Measurements from ENCODE around the gene TFEC.
"Not testable (repeated sequence)": the region's sequence is repeated elsewhere in the genome, so short reads cannot be mapped to it uniquely, and the experiment has no call there.

The TFEC gene

DNA sequence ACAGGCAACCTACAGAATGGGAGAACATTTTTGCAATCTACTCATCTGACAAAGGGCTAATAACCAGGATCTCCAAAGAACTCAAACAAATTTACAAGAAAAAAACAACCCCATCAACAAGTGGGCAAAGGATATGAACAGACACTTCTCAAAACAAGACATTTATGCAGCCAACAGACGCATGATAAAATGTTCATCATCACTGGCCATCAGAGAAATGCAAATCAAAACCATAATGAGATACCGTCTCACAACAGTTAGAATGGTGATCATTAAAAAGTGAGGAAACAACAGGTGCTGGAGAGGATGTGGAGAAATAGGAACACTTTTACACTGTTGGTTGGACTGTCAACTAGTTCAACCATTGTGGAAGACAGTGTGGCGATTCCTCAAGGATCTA is 100.8 kb downstream of the TFEC start:
- not testable (repeated sequence) for DNase-seq (ENCODE audit: low read depth, low spot score)

DNA sequence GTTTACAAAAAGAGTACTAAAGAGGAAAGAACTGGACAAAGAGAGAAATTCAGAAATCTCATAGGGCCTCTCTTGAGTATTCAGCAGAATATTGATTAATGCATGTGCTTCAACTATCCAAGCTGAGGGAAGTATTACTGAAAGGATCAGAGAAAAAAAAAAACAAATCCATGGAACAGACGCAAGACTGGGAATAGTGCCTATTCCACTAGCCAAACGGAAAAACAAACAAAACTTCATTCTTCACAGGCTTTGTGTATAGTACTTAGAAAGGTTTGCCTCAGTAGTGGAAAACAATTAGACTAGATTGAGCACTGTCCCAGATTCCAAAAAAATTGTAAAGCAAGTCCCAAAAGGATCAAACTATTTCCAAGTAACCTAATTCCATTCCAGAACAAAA is 106.2 kb downstream of the TFEC start:
- peak; percentile 56 for DNase-seq (ENCODE audit: low read depth, low spot score)

- no peak for DNase-seq (ENCODE audit: low read depth, low spot score)
These were observed 110.2 kb downstream of the TFEC start for GRCh38 chr7:115920367-115920766.

DNA sequence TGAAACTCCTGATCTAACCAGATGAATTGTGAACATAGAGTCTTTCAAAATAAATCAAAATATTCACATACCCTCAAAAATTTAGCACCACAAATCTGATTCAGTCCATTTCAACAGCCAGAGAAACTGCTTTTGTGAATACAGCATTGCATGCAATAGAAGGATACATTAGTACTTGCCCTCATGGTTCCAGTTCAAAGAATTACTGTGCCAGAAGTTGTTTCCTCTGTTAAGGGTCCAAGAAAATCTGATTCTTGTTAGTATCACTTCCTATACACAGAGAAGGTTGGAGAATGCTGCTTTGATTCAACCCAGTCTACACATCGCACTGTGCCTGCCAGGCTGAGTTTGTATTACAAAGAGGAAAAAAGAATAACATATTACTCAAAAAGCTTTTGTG is 115.6 kb downstream of the TFEC start:
- no peak for DNase-seq (ENCODE audit: low read depth, low spot score)

GRCh38 chr7:115911465-115911864 is 119.1 kb downstream of the TFEC start:
- no peak for DNase-seq (ENCODE audit: low read depth, low spot score)

- peak; percentile 59 for DNase-seq (ENCODE audit: low read depth, low spot score)
These were observed 119.9 kb downstream of the TFEC start for GRCh38 chr7:115910541-115911164.

DNA sequence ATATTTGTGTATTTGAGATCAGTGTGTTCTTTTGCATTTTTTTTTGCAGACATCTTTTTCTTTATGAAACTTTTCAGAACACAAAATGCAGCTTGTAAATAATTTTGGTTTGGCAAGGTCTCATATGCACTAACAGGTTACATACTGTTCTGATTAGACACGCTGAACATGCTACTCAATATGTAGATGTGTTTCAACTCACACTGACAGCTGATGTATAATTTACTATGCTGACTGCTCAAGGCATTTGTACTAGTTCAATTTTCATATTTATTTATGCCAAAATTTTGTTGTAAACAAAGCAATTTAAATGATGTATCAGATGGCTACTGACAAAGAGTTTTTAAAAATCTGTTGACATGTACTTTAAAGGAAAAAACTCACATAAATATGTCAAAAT is 123.8 kb downstream of the TFEC start:
- DNase-seq (ENCODE audit: low read depth, low spot score): no peak

DNA sequence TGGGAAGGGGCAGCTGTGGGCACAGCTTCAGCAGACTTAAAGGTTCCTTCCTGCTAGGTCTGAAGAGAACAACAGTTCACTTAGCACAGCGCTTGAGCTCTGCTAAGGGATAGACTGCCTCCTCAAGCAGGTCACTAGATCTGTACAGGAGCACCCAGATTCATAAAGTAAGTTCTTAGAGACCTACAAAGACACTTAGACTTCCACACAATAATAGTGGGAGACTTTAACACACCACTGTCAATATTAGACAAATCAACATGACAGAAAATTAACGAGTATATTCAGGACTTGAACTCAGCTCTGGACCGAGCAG is 140.9 kb downstream of the TFEC start:
- no peak for DNase-seq (ENCODE audit: low read depth, low spot score)

GRCh38 chr7:115888981-115889668 is 141.4 kb downstream of the TFEC start:
- DNase-seq (ENCODE audit: low read depth, low spot score): no peak

- no peak for DNase-seq (ENCODE audit: low read depth, low spot score)
These were observed 145.0 kb downstream of the TFEC start for GRCh38 chr7:115885550-115885949.
